H9 (cell line): Measurements from ENCODE around the gene GDF3. TPM values are rescaled to one million over a fixed set of nuclear protein-coding genes. Genes with fewer than 3 reads are reported as not detected.

Experiments used
- DNase-seq: peaks from one replicate; pipeline ENCODE4 v3.0.0-alpha.2; 2017
- H2AFZ ChIP-seq: one replicate; pipeline ENCODE4 v1.6.1; 2013; ENCODE audit warnings: mild to moderate bottlenecking, low read length, control low read depth, moderate library complexity
- H2AK5ac ChIP-seq: 2 replicates; pipeline ENCODE4 v1.6.1; 2013; ENCODE audit warnings: low read length, control low read depth, mixed read lengths; ENCODE audit not compliant: insufficient read length
- H2BK120ac ChIP-seq: one replicate; pipeline ENCODE4 v1.6.1; 2013; ENCODE audit warnings: low read depth, mild to moderate bottlenecking, low read length, control low read depth, inconsistent platforms; ENCODE audit not compliant: poor library complexity, severe bottlenecking
- H2BK12ac ChIP-seq: 2 replicates; pipeline ENCODE4 v1.6.1; 2013; ENCODE audit warnings: low read length, control low read depth, mixed read lengths, low read depth; ENCODE audit not compliant: insufficient read length
- H2BK15ac ChIP-seq: 2 replicates; pipeline ENCODE4 v1.6.1; 2013; ENCODE audit warnings: low read depth, low read length, control low read depth
- H2BK20ac ChIP-seq: one replicate; pipeline ENCODE4 v1.6.1; 2013; ENCODE audit warnings: low read depth, mild to moderate bottlenecking, low read length, control low read depth, inconsistent platforms; ENCODE audit not compliant: poor library complexity, severe bottlenecking
- H2BK5ac ChIP-seq: 2 replicates; pipeline ENCODE4 v1.6.1; 2013; ENCODE audit warnings: low read length, control low read depth, mixed read lengths; ENCODE audit not compliant: insufficient read length
- H3K14ac ChIP-seq: 2 replicates; pipeline ENCODE4 v1.6.1; 2013; ENCODE audit warnings: low read length, control low read depth; ENCODE audit not compliant: insufficient read depth
- H3K18ac ChIP-seq: 2 replicates; pipeline ENCODE4 v1.6.1; 2013; ENCODE audit warnings: low read depth, mild to moderate bottlenecking, mixed read lengths, low read length, control low read depth; ENCODE audit not compliant: insufficient read length
- H3K23ac ChIP-seq: 2 replicates; pipeline ENCODE4 v1.6.1; 2013; ENCODE audit warnings: low read length, control low read depth, mixed read lengths, low read depth; ENCODE audit not compliant: insufficient read length
- H3K23me2 ChIP-seq: 2 replicates; pipeline ENCODE4 v1.6.1; 2013; ENCODE audit warnings: low read depth, mild to moderate bottlenecking, mixed read lengths, low read length, control low read depth; ENCODE audit not compliant: insufficient read length, poor library complexity, severe bottlenecking
- H3K27ac ChIP-seq: 2 replicates; pipeline ENCODE4 v1.5.1; 2013; ENCODE audit warnings: low read length, control low read depth, mixed read lengths, low read depth; ENCODE audit not compliant: insufficient read length
- H3K27me3 ChIP-seq: 2 replicates; pipeline ENCODE4 v1.6.1; 2013; ENCODE audit warnings: low read length, control low read depth, inconsistent platforms; ENCODE audit not compliant: insufficient read depth
- H3K4ac ChIP-seq: 2 replicates; pipeline ENCODE4 v1.6.1; 2013; ENCODE audit warnings: low read depth, mild to moderate bottlenecking, control low read depth, inconsistent platforms, low read length, moderate library complexity
- H3K4me1 ChIP-seq: 2 replicates; pipeline ENCODE4 v1.6.1; 2013; ENCODE audit warnings: low read length, control low read depth, inconsistent platforms; ENCODE audit not compliant: insufficient read depth
- H3K4me2 ChIP-seq: 2 replicates; pipeline ENCODE4 v1.6.1; 2013; ENCODE audit warnings: low read length, control low read depth, mixed read lengths; ENCODE audit not compliant: insufficient read length, insufficient read depth
- H3K56ac ChIP-seq: 2 replicates; pipeline ENCODE4 v1.6.1; 2013; ENCODE audit warnings: low read depth, mild to moderate bottlenecking, mixed read lengths, low read length, control low read depth; ENCODE audit not compliant: insufficient read length
- H3K79me1 ChIP-seq: 2 replicates; pipeline ENCODE4 v1.6.1; 2013; ENCODE audit warnings: low read depth, mild to moderate bottlenecking, moderate library complexity, low read length, control low read depth, inconsistent platforms; ENCODE audit not compliant: insufficient read depth, poor library complexity, severe bottlenecking
- H3K79me2 ChIP-seq: 2 replicates; pipeline ENCODE4 v1.6.1; 2013; ENCODE audit warnings: low read length, control low read depth, inconsistent platforms; ENCODE audit not compliant: insufficient read depth
- H3K9ac ChIP-seq: 2 replicates; pipeline ENCODE4 v1.6.1; 2013; ENCODE audit warnings: low read length, control low read depth, mixed read lengths; ENCODE audit not compliant: insufficient read length; ENCODE audit errors: extremely low read depth
- H3K9me3 ChIP-seq: one replicate; pipeline ENCODE4 v1.6.1; 2013; ENCODE audit warnings: low read depth, low read length, inconsistent platforms; ENCODE audit not compliant: control insufficient read depth
- H3T11ph ChIP-seq: one replicate; pipeline ENCODE4 v1.6.1; 2013; ENCODE audit warnings: mild to moderate bottlenecking, low read length, control low read depth, inconsistent platforms
- H4K20me1 ChIP-seq: one replicate; pipeline ENCODE4 v1.6.1; 2013; ENCODE audit not compliant: control insufficient read depth, insufficient read length, insufficient read depth
- H4K5ac ChIP-seq: 2 replicates; pipeline ENCODE4 v1.6.1; 2013; ENCODE audit warnings: low read depth, mild to moderate bottlenecking, mixed read lengths, low read length, control low read depth; ENCODE audit not compliant: insufficient read length
- H4K8ac ChIP-seq: replicated peaks from 2 replicates; pipeline ENCODE4 v1.6.1; 2013; ENCODE audit warnings: low read length, control low read depth, mixed read lengths, low read depth; ENCODE audit not compliant: insufficient read length
- H4K91ac ChIP-seq: 2 replicates; pipeline ENCODE4 v1.6.1; 2013; ENCODE audit warnings: low read depth, mild to moderate bottlenecking, moderate library complexity, mixed read lengths, low read length, control low read depth; ENCODE audit not compliant: insufficient read length
- H3K27ac Mint-ChIP-seq, 3 experiments: 2 replicates in 2 of 3; 3 replicates in 1 of 3; pipeline ENCODE4 v1.8.0; 2020 to 2021; ENCODE audit warnings: mixed read lengths in 3 of 3, mild to moderate bottlenecking in 1 of 3, moderate library complexity in 1 of 3
- H3K27me3 Mint-ChIP-seq: 2 replicates; pipeline ENCODE4 v1.8.0; 2021; ENCODE audit warnings: low read depth, mild to moderate bottlenecking, moderate library complexity, mixed read lengths
- H3K36me3 Mint-ChIP-seq, 3 experiments: 2 replicates in 2 of 3; 3 replicates in 1 of 3; pipeline ENCODE4 v1.8.0; 2020 to 2021; ENCODE audit warnings: low read depth in 3 of 3, mixed read lengths in 3 of 3; ENCODE audit not compliant: insufficient read depth in 1 of 3
- H3K4me1 Mint-ChIP-seq, 2 experiments: 2 replicates each; pipeline ENCODE4 v1.8.0; 2020; ENCODE audit warnings: mixed read lengths in 2 of 2
- H3K4me3 Mint-ChIP-seq, 2 experiments: 2 replicates in 1 of 2; 3 replicates in 1 of 2; pipeline ENCODE4 v1.8.0; 2020 to 2021; ENCODE audit warnings: mild to moderate bottlenecking in 2 of 2, mixed read lengths in 2 of 2, moderate library complexity in 1 of 2
- H3K9me3 Mint-ChIP-seq, 2 experiments: 2 replicates in 1 of 2; 3 replicates in 1 of 2; pipeline ENCODE4 v1.8.0; 2020; ENCODE audit warnings: mild to moderate bottlenecking in 2 of 2, mixed read lengths in 2 of 2, moderate library complexity in 1 of 2
- WGBS: extraction: QIAGEN DNeasy Blood & Tissue Kit; methylation state at CpG from one replicate; pipeline ENCODE4 v1.1.7; 2013; ENCODE audit warnings: missing lambda C conversion rate, low lambda C conversion rate, mixed read lengths; ENCODE audit not compliant: insufficient read length; ENCODE audit errors: extremely low coverage; 5-methylcytosine and 5-hydroxymethylcytosine counted together
- total RNA-seq: library from RNA; stranded (reverse); gene quantifications from 2 replicates; pipeline ENCODE4 v1.2.1, GENCODE V29; 2021
- TF ChIP-seq, protein P1 (sequence below): fragments of 200-600 bp; sonication (generic); conservative IDR thresholded peaks from 3 replicates; pipeline ENCODE4 v1.8.0; 2021; ENCODE audit warnings: antibody characterized with exemption, mild to moderate bottlenecking

GDF3 gene
- total RNA-seq, 1 experiment from 2014 or later: 9.9 TPM

- Mint-ChIP-seq H3K4me3 (no peak overlapping the region), H3K27ac (no peak overlapping the region), H3K4me1 (peaks cover 7 to 9% of the 10 kb centered on the region in 2 experiments), H3K27me3 (no peaks in the 10 kb centered on the region; the same call in 1 of the 2 replicates), H3K9me3 (no peaks in the 10 kb centered on the region), H3K36me3 (no peaks in the 10 kb centered on the region)
- Histone ChIP-seq H3K23me2 (no peaks in the 10 kb centered on the region), H2AFZ (no peak overlapping the region), H3K27me3 (no peaks in the 10 kb centered on the region), H3K79me1 (no peaks in the 10 kb centered on the region), H3K9ac (no peak overlapping the region), H2BK20ac (no peak overlapping the region), H3K23ac (no peak overlapping the region), H3K4ac (no peak overlapping the region), H3K18ac (no peak overlapping the region), H2AK5ac (no peak overlapping the region), H4K91ac (no peak overlapping the region), H4K20me1 (no peaks in the 10 kb centered on the region), H2BK120ac (no peak overlapping the region), H4K5ac (no peak overlapping the region), H2BK12ac (no peak overlapping the region), H2BK15ac (no peak overlapping the region), H2BK5ac (no peak overlapping the region), H3K9me3 (no peaks in the 10 kb centered on the region), H3K27ac (no peak overlapping the region), H3T11ph (no peak overlapping the region), H3K79me2 (no peaks in the 10 kb centered on the region), H3K56ac (no peak overlapping the region), H3K14ac (no peak overlapping the region), H3K4me2 (no peak overlapping the region), H3K4me1 (no peaks in the 10 kb centered on the region), H4K8ac (no peak overlapping the region)
- TF ChIP-seq, protein P1, sequence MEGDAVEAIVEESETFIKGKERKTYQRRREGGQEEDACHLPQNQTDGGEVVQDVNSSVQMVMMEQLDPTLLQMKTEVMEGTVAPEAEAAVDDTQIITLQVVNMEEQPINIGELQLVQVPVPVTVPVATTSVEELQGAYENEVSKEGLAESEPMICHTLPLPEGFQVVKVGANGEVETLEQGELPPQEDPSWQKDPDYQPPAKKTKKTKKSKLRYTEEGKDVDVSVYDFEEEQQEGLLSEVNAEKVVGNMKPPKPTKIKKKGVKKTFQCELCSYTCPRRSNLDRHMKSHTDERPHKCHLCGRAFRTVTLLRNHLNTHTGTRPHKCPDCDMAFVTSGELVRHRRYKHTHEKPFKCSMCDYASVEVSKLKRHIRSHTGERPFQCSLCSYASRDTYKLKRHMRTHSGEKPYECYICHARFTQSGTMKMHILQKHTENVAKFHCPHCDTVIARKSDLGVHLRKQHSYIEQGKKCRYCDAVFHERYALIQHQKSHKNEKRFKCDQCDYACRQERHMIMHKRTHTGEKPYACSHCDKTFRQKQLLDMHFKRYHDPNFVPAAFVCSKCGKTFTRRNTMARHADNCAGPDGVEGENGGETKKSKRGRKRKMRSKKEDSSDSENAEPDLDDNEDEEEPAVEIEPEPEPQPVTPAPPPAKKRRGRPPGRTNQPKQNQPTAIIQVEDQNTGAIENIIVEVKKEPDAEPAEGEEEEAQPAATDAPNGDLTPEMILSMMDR: no peak
- WGBS: no CpG with 5 or more reads among the region's 5 CpGs
- no peak for DNase-seq
Observed at GRCh38 chr12:7666595-7666994, 29.0 kb downstream of the GDF3 start.
